BJ (cell line): ENCODE measurements around the gene CHST11. TPM values are rescaled to one million over a fixed set of nuclear protein-coding genes. Genes with fewer than 3 reads are reported as not detected.

Experiments
- CTCF ChIA-PET: fragments of 350-600 bp; formaldehyde crosslinking; extraction: SDS; loops from one replicate; lab custom pipeline; 2021; ENCODE audit warnings: antibody characterized with exemption, inconsistent platforms; lab: Yijun Ruan, JAX
- POLR2A ChIA-PET: fragments of 300-600 bp; sonication (Branson Sonifier 250); formaldehyde crosslinking; extraction: SDS; loops from one replicate; lab custom pipeline; 2021; ENCODE audit warnings: antibody characterized with exemption; lab: Charles Lee
- DNase-seq: peaks from one replicate; pipeline ENCODE4 v3.0.0-alpha.2; 2011; ENCODE audit warnings: low read depth
- H3K27me3 ChIP-seq: 2 replicates; pipeline ENCODE4 v1.6.0; 2011; ENCODE audit warnings: low read length; ENCODE audit not compliant: control insufficient read depth, insufficient read depth
- H3K36me3 ChIP-seq: 2 replicates; pipeline ENCODE4 v1.5.1; 2011; ENCODE audit warnings: low read length; ENCODE audit not compliant: control insufficient read depth, insufficient read depth
- H3K4me3 ChIP-seq: 2 replicates; pipeline ENCODE4 v1.5.1; 2011; ENCODE audit warnings: low read depth, mild to moderate bottlenecking, control low read depth, low read length
- CTCF ChIP-seq: IDR thresholded peaks from 2 replicates; pipeline ENCODE4 v1.5.1; 2011; ENCODE audit warnings: low read depth, mild to moderate bottlenecking, control low read depth, inconsistent platforms, low read length, moderate library complexity; ENCODE audit not compliant: insufficient read depth
- polyA plus RNA-seq: library from polyadenylated mRNA; depleted of rRNA; stranded (reverse); fragments of >200 nt; gene quantifications from 2 replicates; pipeline ENCODE4 v1.2.3, GENCODE V29; 2011

Gene CHST11
- polyA plus RNA-seq, 1 experiment = 7.3 TPM

- CTCF ChIA-PET = interaction anchor here (1.5 kb wide), 1 partner anchor 54 kb away, joined by 3 read pairs; no protein-coding TSS in a partner anchor
These were observed 21.0 kb upstream of the CHST11 start for GRCh38 chr12:104435765-104436164.

GRCh38 chr12:104436790-104437189 lies 20.0 kb upstream of the CHST11 start:
- ChIA-PET POLR2A (no interaction called here), CTCF (interaction anchor here (0.6 to 1.5 kb wide), 2 partner anchors 41 to 55 kb away, joined by 3 read pairs; no protein-coding TSS in a partner anchor)
- Histone ChIP-seq H3K27me3 (peaks cover 43% of the 10 kb centered on the region), H3K4me3 (no peak overlapping the region), H3K36me3 (no peaks in the 10 kb centered on the region)
- no peak for TF ChIP-seq CTCF
- DNase-seq = no peak

More at GRCh38 chr12:104435765-104436164, 21.0 kb upstream of the CHST11 start:
- H3K4me3 ChIP-seq = no peak overlapping the region
- TF ChIP-seq CTCF = no peak
- DNase-seq = no peak
- POLR2A ChIA-PET = no interaction called here
- no peaks in the 10 kb centered on the region for H3K36me3 ChIP-seq
- H3K27me3 ChIP-seq = peaks cover 38% of the 10 kb centered on the region

GRCh38 chr12:104438134-104438533 lies 18.6 kb upstream of the CHST11 start:
- H3K4me3 ChIP-seq = no peak overlapping the region
- H3K36me3 ChIP-seq = no peaks in the 10 kb centered on the region
- DNase-seq = no peak
- TF ChIP-seq CTCF = no peak
- CTCF ChIA-PET = no interaction called here
- POLR2A ChIA-PET = no interaction called here
- H3K27me3 ChIP-seq = peaks cover 36% of the 10 kb centered on the region

- ChIA-PET CTCF (no interaction called here), POLR2A (no interaction called here)
- Histone ChIP-seq H3K36me3 (no peaks in the 10 kb centered on the region), H3K27me3 (peaks cover 37% of the 10 kb centered on the region), H3K4me3 (no peak overlapping the region)
- no peak for DNase-seq
- no peak for TF ChIP-seq CTCF
These were observed 17.6 kb upstream of the CHST11 start for GRCh38 chr12:104439137-104439536.

GRCh38 chr12:104443008-104443407 lies 13.7 kb upstream of the CHST11 start:
- Histone ChIP-seq H3K4me3 (no peak overlapping the region), H3K27me3 (peaks cover 31% of the 10 kb centered on the region), H3K36me3 (no peaks in the 10 kb centered on the region)
- TF ChIP-seq CTCF = no peak
- no peak for DNase-seq
- POLR2A ChIA-PET = no interaction called here
- CTCF ChIA-PET = no interaction called here
